ENCODE data around the gene ELOVL7.

DNA sequence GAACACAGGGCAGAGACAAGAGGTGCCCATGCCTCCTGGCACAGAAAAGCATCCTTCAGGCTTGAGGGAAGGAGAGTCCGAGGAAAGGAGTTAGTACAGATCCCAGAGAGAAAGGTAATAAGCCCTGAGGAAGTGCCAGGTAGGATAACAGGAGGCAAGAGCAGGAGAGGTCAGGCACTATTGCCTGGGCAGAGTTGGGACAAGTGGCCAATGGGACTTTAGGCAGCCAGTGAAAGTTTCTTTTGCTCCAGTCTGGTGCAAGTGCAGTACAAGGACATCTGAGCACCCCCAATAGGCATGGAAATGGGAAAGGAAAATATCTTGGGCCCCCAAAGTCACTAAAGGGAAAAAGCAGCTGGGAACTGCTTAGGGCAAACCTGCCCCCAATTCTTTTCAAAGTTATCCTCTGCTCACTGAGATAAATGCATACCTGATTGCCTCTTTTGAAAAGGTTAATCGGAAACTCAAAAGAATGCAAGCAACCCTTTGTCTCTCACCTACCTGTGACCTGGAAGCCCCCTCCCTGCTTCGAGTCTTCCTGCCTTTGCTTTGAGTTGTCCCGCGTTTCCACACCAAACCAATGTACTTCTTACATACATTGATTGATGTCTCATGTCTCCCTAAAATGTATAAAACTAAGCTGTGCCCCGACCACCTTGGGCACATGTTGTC lies 46.5 kb downstream of the ELOVL7 start:
- TF ChIP-seq POLR2A (IDR thresholded peaks at IDR 0.05; ENCODE audit: low read depth): no peak
- no peak for TF ChIP-seq POLR2AphosphoS5 (IDR thresholded peaks at IDR 0.05)
- TF ChIP-seq, protein P1, sequence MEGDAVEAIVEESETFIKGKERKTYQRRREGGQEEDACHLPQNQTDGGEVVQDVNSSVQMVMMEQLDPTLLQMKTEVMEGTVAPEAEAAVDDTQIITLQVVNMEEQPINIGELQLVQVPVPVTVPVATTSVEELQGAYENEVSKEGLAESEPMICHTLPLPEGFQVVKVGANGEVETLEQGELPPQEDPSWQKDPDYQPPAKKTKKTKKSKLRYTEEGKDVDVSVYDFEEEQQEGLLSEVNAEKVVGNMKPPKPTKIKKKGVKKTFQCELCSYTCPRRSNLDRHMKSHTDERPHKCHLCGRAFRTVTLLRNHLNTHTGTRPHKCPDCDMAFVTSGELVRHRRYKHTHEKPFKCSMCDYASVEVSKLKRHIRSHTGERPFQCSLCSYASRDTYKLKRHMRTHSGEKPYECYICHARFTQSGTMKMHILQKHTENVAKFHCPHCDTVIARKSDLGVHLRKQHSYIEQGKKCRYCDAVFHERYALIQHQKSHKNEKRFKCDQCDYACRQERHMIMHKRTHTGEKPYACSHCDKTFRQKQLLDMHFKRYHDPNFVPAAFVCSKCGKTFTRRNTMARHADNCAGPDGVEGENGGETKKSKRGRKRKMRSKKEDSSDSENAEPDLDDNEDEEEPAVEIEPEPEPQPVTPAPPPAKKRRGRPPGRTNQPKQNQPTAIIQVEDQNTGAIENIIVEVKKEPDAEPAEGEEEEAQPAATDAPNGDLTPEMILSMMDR (IDR thresholded peaks at IDR 0.05): no peak

Measured in esophagus muscularis mucosa (tissue), 3 donors.